Measurements from ENCODE around the gene DEFB112. TPM values are rescaled to one million over a fixed set of nuclear protein-coding genes. Genes with fewer than 3 reads are reported as not detected.

Gene DEFB112
- total and polyA plus RNA-seq, 3 experiments from 2014 or later: not detected

- Mint-ChIP-seq H3K36me3 (no peaks in the 10 kb centered on the region), H3K27ac (no peak overlapping the region), H3K9me3 (peaks cover 13 to 33% (median 18%) of the 10 kb centered on the region in 5 donors), H3K4me3 (no peak overlapping the region), H3K27me3 (no peaks in the 10 kb centered on the region), H3K4me1 (no peaks in the 10 kb centered on the region)
- no peak for DNase-seq
- no peaks in the 10 kb centered on the region for H3K4me1 ChIP-seq (ENCODE audit: insufficient read depth, low read length)
- CTCF ChIA-PET: no interaction called here
- no peaks in the 10 kb centered on the region for H3K9me3 ChIP-seq (ENCODE audit: low read length)
- H3K27ac ChIP-seq (ENCODE audit: low read depth, low read length): no peak overlapping the region
- no peaks in the 10 kb centered on the region for H3K36me3 ChIP-seq (ENCODE audit: insufficient read depth, low read length)
- no peaks in the 10 kb centered on the region for H3K27me3 ChIP-seq (ENCODE audit: insufficient read depth, low read length, poor library complexity, severe bottlenecking)
- POLR2A ChIA-PET: no interaction called here
- H3K4me3 ChIP-seq (ENCODE audit: low read length): no peak overlapping the region
These were observed 18.8 kb downstream of the DEFB112 start for GRCh38 chr6:50030777-50031562.

- Mint-ChIP-seq H3K36me3 (no peaks in the 10 kb centered on the region), H3K9me3 (peaks cover 11 to 38% (median 18%) of the 10 kb centered on the region in 5 donors), H3K4me1 (no peaks in the 10 kb centered on the region), H3K27me3 (no peaks in the 10 kb centered on the region), H3K4me3 (no peak overlapping the region), H3K27ac (no peak overlapping the region)
- H3K4me3 ChIP-seq (ENCODE audit: low read length): no peak overlapping the region
- H3K27me3 ChIP-seq (ENCODE audit: insufficient read depth, low read length, poor library complexity, severe bottlenecking): no peaks in the 10 kb centered on the region
- CTCF ChIA-PET: no interaction called here
- no peaks in the 10 kb centered on the region for H3K9me3 ChIP-seq (ENCODE audit: low read length)
- no peaks in the 10 kb centered on the region for H3K36me3 ChIP-seq (ENCODE audit: insufficient read depth, low read length)
- no peaks in the 10 kb centered on the region for H3K4me1 ChIP-seq (ENCODE audit: insufficient read depth, low read length)
- no peak for DNase-seq
- H3K27ac ChIP-seq (ENCODE audit: low read depth, low read length): no peak overlapping the region
- POLR2A ChIA-PET: no interaction called here
These were observed 19.4 kb downstream of the DEFB112 start for GRCh38 chr6:50030350-50030749.

- no peaks in the 10 kb centered on the region for H3K4me1 ChIP-seq (ENCODE audit: insufficient read depth, low read length)
- no peak overlapping the region for H3K4me3 Mint-ChIP-seq
- H3K9me3 Mint-ChIP-seq: peaks cover 1 to 24% (median 8%) of the 10 kb centered on the region in 5 donors
- H3K27ac ChIP-seq (ENCODE audit: low read depth, low read length): no peak overlapping the region
- H3K9me3 ChIP-seq (ENCODE audit: low read length): no peaks in the 10 kb centered on the region
- no peaks in the 10 kb centered on the region for H3K27me3 ChIP-seq (ENCODE audit: insufficient read depth, low read length, poor library complexity, severe bottlenecking)
- no peaks in the 10 kb centered on the region for H3K36me3 ChIP-seq (ENCODE audit: insufficient read depth, low read length)
- no peaks in the 10 kb centered on the region for H3K4me1 Mint-ChIP-seq
- H3K27ac Mint-ChIP-seq: no peak overlapping the region
- CTCF ChIA-PET: no interaction called here
- H3K4me3 ChIP-seq (ENCODE audit: low read length): no peak overlapping the region
- no peaks in the 10 kb centered on the region for H3K36me3 Mint-ChIP-seq
- POLR2A ChIA-PET: no interaction called here
- DNase-seq: no peak
- H3K27me3 Mint-ChIP-seq: no peaks in the 10 kb centered on the region
These were observed 24.5 kb downstream of the DEFB112 start for GRCh38 chr6:50025258-50025657.

GRCh38 chr6:50021894-50022293 lies 27.8 kb downstream of the DEFB112 start, which contains the start of gene DEFB110:
Gene DEFB110, minus strand, starts transcription at chr6:50021994. Its CDS starts 59 bp downstream, at chr6:50021935.
- peaks cover 3 to 24% (median 9%) of the 10 kb centered on the region in 5 donors for H3K9me3 Mint-ChIP-seq
- CTCF ChIA-PET: no interaction called here
- no peak for DNase-seq
- Histone ChIP-seq H3K36me3 (ENCODE audit: insufficient read depth, low read length) (no peaks in the 10 kb centered on the region), H3K9me3 (ENCODE audit: low read length) (no peaks in the 10 kb centered on the region), H3K4me3 (ENCODE audit: low read length) (no peak within 1 kb of the TSS), H3K27ac (ENCODE audit: low read depth, low read length) (no peak within 1 kb of the TSS), H3K27me3 (ENCODE audit: insufficient read depth, low read length, poor library complexity, severe bottlenecking) (no peaks in the 10 kb centered on the region), H3K4me1 (ENCODE audit: insufficient read depth, low read length) (no peaks in the 10 kb centered on the region)
- POLR2A ChIA-PET: no interaction called here
- H3K4me1 Mint-ChIP-seq: no peaks in the 10 kb centered on the region
- no peaks in the 10 kb centered on the region for H3K27me3 Mint-ChIP-seq
- H3K4me3 Mint-ChIP-seq: no peak within 1 kb of the TSS
- no peak within 1 kb of the TSS for H3K27ac Mint-ChIP-seq
- no peaks in the 10 kb centered on the region for H3K36me3 Mint-ChIP-seq

GRCh38 chr6:50007819-50008218 lies 41.9 kb downstream of the DEFB112 start:
- ChIA-PET CTCF (no interaction called here), POLR2A (no interaction called here)
- peaks cover 1 to 18% (median 4%) of the 10 kb centered on the region in 5 donors for H3K9me3 Mint-ChIP-seq
- H3K4me3 Mint-ChIP-seq: no peak overlapping the region
- no peak for DNase-seq
- no peak overlapping the region for H3K27ac Mint-ChIP-seq
- no peaks in the 10 kb centered on the region for H3K36me3 Mint-ChIP-seq
- Histone ChIP-seq H3K9me3 (ENCODE audit: low read length) (no peaks in the 10 kb centered on the region), H3K27ac (ENCODE audit: low read depth, low read length) (no peak overlapping the region), H3K4me3 (ENCODE audit: low read length) (no peak overlapping the region), H3K4me1 (ENCODE audit: insufficient read depth, low read length) (no peaks in the 10 kb centered on the region), H3K27me3 (ENCODE audit: insufficient read depth, low read length, poor library complexity, severe bottlenecking) (no peaks in the 10 kb centered on the region), H3K36me3 (ENCODE audit: insufficient read depth, low read length) (no peaks in the 10 kb centered on the region)
- H3K27me3 Mint-ChIP-seq: no peaks in the 10 kb centered on the region
- H3K4me1 Mint-ChIP-seq: no peaks in the 10 kb centered on the region

- no peaks in the 10 kb centered on the region for H3K27me3 ChIP-seq (ENCODE audit: insufficient read depth, low read length, poor library complexity, severe bottlenecking)
- H3K36me3 ChIP-seq (ENCODE audit: insufficient read depth, low read length): no peaks in the 10 kb centered on the region
- Mint-ChIP-seq H3K27me3 (no peaks in the 10 kb centered on the region), H3K4me1 (no peaks in the 10 kb centered on the region), H3K9me3 (peaks cover under 1 to 29% (median 4%) of the 10 kb centered on the region in 5 donors), H3K36me3 (no peaks in the 10 kb centered on the region), H3K27ac (no peak overlapping the region), H3K4me3 (no peak overlapping the region)
- CTCF ChIA-PET: no interaction called here
- H3K27ac ChIP-seq (ENCODE audit: low read depth, low read length): no peak overlapping the region
- no peaks in the 10 kb centered on the region for H3K9me3 ChIP-seq (ENCODE audit: low read length)
- no peak for DNase-seq
- no peak overlapping the region for H3K4me3 ChIP-seq (ENCODE audit: low read length)
- POLR2A ChIA-PET: no interaction called here
- H3K4me1 ChIP-seq (ENCODE audit: insufficient read depth, low read length): no peaks in the 10 kb centered on the region
These were observed 46.6 kb downstream of the DEFB112 start for GRCh38 chr6:50003139-50003538.

GRCh38 chr6:49995278-49995677 lies 54.5 kb downstream of the DEFB112 start:
- Histone ChIP-seq H3K27me3 (ENCODE audit: insufficient read depth, low read length, poor library complexity, severe bottlenecking) (no peaks in the 10 kb centered on the region), H3K4me1 (ENCODE audit: insufficient read depth, low read length) (no peaks in the 10 kb centered on the region), H3K4me3 (ENCODE audit: low read length) (no peak overlapping the region), H3K9me3 (ENCODE audit: low read length) (no peaks in the 10 kb centered on the region), H3K27ac (ENCODE audit: low read depth, low read length) (no peak overlapping the region), H3K36me3 (ENCODE audit: insufficient read depth, low read length) (no peaks in the 10 kb centered on the region)
- Mint-ChIP-seq H3K36me3 (no peaks in the 10 kb centered on the region), H3K4me1 (no peaks in the 10 kb centered on the region), H3K27ac (no peak overlapping the region), H3K4me3 (no peak overlapping the region), H3K27me3 (no peaks in the 10 kb centered on the region), H3K9me3 (peaks cover 0 to 10% (median 3%) of the 10 kb centered on the region in 5 donors)
- ChIA-PET CTCF (no interaction called here), POLR2A (no interaction called here)
- no peak for DNase-seq
